IMR-90 (cell line): ENCODE results near the gene MS4A10. TPM values are rescaled to one million over a fixed set of nuclear protein-coding genes. Genes with fewer than 3 reads are reported as not detected.

Source experiments
- ATAC-seq: fragments of 200-7000 bp; cut with Tn5 transposase; 2 replicates; pipeline ENCODE4 v1.9.1; 2020; ENCODE audit warnings: low read depth, mild to moderate bottlenecking, moderate library complexity
- BruUV-seq: library from RNA; stranded (reverse); fragments of 400-500 nt; replicated peaks from 2 replicates; lab custom pipeline; 2021; lab: Mats Ljungman, UMichigan
- CTCF ChIA-PET: fragments of 300-600 bp; formaldehyde crosslinking; extraction: SDS; loops from one replicate; lab custom pipeline; 2021; ENCODE audit warnings: antibody characterized with exemption; lab: Yijun Ruan, JAX
- POLR2A ChIA-PET: fragments of 300-600 bp; sonication (Branson Sonifier 250); formaldehyde crosslinking; loops from one replicate; lab custom pipeline; 2022; ENCODE audit warnings: antibody characterized with exemption; ENCODE audit not compliant: unreplicated experiment; lab: Charles Lee
- DNase-seq: peaks from one replicate; pipeline ENCODE4 v3.0.0; 2013
- H2AFZ ChIP-seq: replicated peaks from 2 replicates; pipeline ENCODE3; 2013; ENCODE audit warnings: low read length, mild to moderate bottlenecking; ENCODE audit not compliant: poor library complexity
- H2AK5ac ChIP-seq: 2 replicates; pipeline ENCODE4 v1.6.1; 2013; ENCODE audit warnings: low read depth, low read length, inconsistent platforms
- H2AK9ac ChIP-seq: replicated peaks from 2 replicates; pipeline ENCODE3; 2013; ENCODE audit warnings: mild to moderate bottlenecking, low read depth, low read length, moderate library complexity; ENCODE audit not compliant: poor library complexity
- H2BK120ac ChIP-seq: 2 replicates; pipeline ENCODE4 v1.6.1; 2013; ENCODE audit warnings: low read depth, low read length, inconsistent platforms
- H2BK15ac ChIP-seq: 3 replicates; pipeline ENCODE4 v1.6.1; 2013; ENCODE audit warnings: low read depth, low read length, inconsistent platforms
- H2BK20ac ChIP-seq: 2 replicates; pipeline ENCODE4 v1.6.1; 2013; ENCODE audit warnings: low read depth, mild to moderate bottlenecking, inconsistent platforms, low read length, moderate library complexity
- H2BK5ac ChIP-seq: 2 replicates; pipeline ENCODE4 v1.6.1; 2013; ENCODE audit warnings: mild to moderate bottlenecking, low read depth, low read length, inconsistent platforms; ENCODE audit not compliant: poor library complexity, severe bottlenecking
- H3K14ac ChIP-seq: replicated peaks from 2 replicates; pipeline ENCODE4 v1.6.1; 2013; ENCODE audit warnings: low read depth, low read length, inconsistent platforms
- H3K18ac ChIP-seq: 2 replicates; pipeline ENCODE4 v1.6.1; 2013; ENCODE audit warnings: low read depth, low read length, control low read depth
- H3K23ac ChIP-seq: 2 replicates; pipeline ENCODE4 v1.6.1; 2013; ENCODE audit warnings: low read depth, low read length, inconsistent platforms
- H3K27ac ChIP-seq: 2 replicates; pipeline ENCODE4 v1.5.1; 2013; ENCODE audit warnings: mild to moderate bottlenecking, control low read depth, low read length; ENCODE audit not compliant: insufficient read depth
- H3K27me3 ChIP-seq: 2 replicates; pipeline ENCODE4 v1.6.1; 2013; ENCODE audit warnings: low read length; ENCODE audit not compliant: control insufficient read depth, insufficient read depth
- H3K36me3 ChIP-seq: 2 replicates; pipeline ENCODE4 v1.6.1; 2013; ENCODE audit warnings: low read length, mixed read lengths; ENCODE audit not compliant: control insufficient read depth, insufficient read depth
- H3K4ac ChIP-seq: 2 replicates; pipeline ENCODE4 v1.6.1; 2013; ENCODE audit warnings: low read depth, low read length, inconsistent platforms
- H3K4me1 ChIP-seq: 2 replicates; pipeline ENCODE4 v1.6.1; 2013; ENCODE audit warnings: low read length, mixed read lengths; ENCODE audit not compliant: control insufficient read depth, insufficient read depth
- H3K4me2 ChIP-seq: 2 replicates; pipeline ENCODE4 v1.6.1; 2013; ENCODE audit warnings: low read depth, mild to moderate bottlenecking, control low read depth, low read length, moderate library complexity
- H3K4me3 ChIP-seq: 2 replicates; pipeline ENCODE4 v1.5.1; 2013; ENCODE audit warnings: low read depth, mild to moderate bottlenecking, control low read depth, low read length, moderate library complexity; ENCODE audit not compliant: insufficient read depth
- H3K56ac ChIP-seq: 2 replicates; pipeline ENCODE4 v1.6.1; 2013; ENCODE audit warnings: low read length, inconsistent platforms; ENCODE audit not compliant: insufficient read depth; ENCODE audit errors: extremely low read depth
- H3K79me1 ChIP-seq, 2 experiments: 2 replicates each; pipeline ENCODE4 v1.6.1; 2013; ENCODE audit warnings: low read length in 2 of 2, inconsistent platforms in 1 of 2, low read depth in 1 of 2
- H3K9ac ChIP-seq: 2 replicates; pipeline ENCODE4 v1.6.1; 2013; ENCODE audit warnings: low read depth, low read length, control low read depth
- H3K9me1 ChIP-seq: 2 replicates; pipeline ENCODE4 v1.6.1; 2013; ENCODE audit warnings: low read length, inconsistent platforms; ENCODE audit not compliant: insufficient read depth
- H3K9me3 ChIP-seq: 2 replicates; pipeline ENCODE4 v1.6.1; 2013; ENCODE audit warnings: low read length; ENCODE audit not compliant: control insufficient read depth, insufficient read depth
- H4K20me1 ChIP-seq: 2 replicates; pipeline ENCODE4 v1.6.1; 2013; ENCODE audit warnings: low read length, inconsistent platforms; ENCODE audit not compliant: insufficient read depth
- H4K5ac ChIP-seq: 2 replicates; pipeline ENCODE4 v1.6.1; 2013; ENCODE audit warnings: mild to moderate bottlenecking, low read depth, low read length, control low read depth
- H4K8ac ChIP-seq, 2 experiments: 2 replicates each; pipeline ENCODE4 v1.6.1; 2013; ENCODE audit warnings: low read depth in 2 of 2, low read length in 2 of 2, control low read depth in 1 of 2, inconsistent platforms in 1 of 2
- H4K91ac ChIP-seq: 2 replicates; pipeline ENCODE4 v1.6.1; 2013; ENCODE audit warnings: low read depth, low read length, inconsistent platforms; ENCODE audit not compliant: insufficient read depth
- BHLHE40 ChIP-seq: fragments of 150-350 bp; IDR thresholded peaks from 2 replicates; pipeline ENCODE4 v1.6.1; 2016; ENCODE audit warnings: mild to moderate bottlenecking, low read depth, low read length
- CHD1 ChIP-seq: IDR thresholded peaks from 2 replicates; pipeline ENCODE4 v1.6.1; 2012; ENCODE audit warnings: low read depth, low read length, improper control_type of control experiment
- CTCF ChIP-seq: conservative IDR thresholded peaks from 2 replicates; pipeline ENCODE4 v1.5.1; 2012; ENCODE audit warnings: mild to moderate bottlenecking, low read depth, low read length, improper control_type of control experiment
- RAD21 ChIP-seq: IDR thresholded peaks from 2 replicates; pipeline ENCODE4 v1.6.1; 2012; ENCODE audit warnings: low read length, improper control_type of control experiment
- WGBS, 2 experiments: methylation state at CpG; one replicate each; pipeline versions ENCODE4 v1.1.5 to v1.1.7; 2013; ENCODE audit warnings: missing lambda C conversion rate in 2 of 2; ENCODE audit not compliant: insufficient read length in 1 of 2; ENCODE audit errors: extremely low coverage in 2 of 2; 5-methylcytosine and 5-hydroxymethylcytosine counted together
- dilution Hi-C: fragments of 300-500 bp; cut with HindIII; formaldehyde crosslinking; loops from one replicate; pipeline ENCODE4 v1.14.3; 2018; ENCODE audit warnings: low sequenced_read_pairs; ENCODE audit not compliant: unreplicated experiment
- in situ Hi-C: fragments of 300-500 bp; cut with MboI; formaldehyde crosslinking; loops from 3 replicates; pipeline ENCODE4 v1.14.3; 2019; ENCODE audit warnings: low sequenced_read_pairs, inconsistent platforms, mixed read lengths
- intact Hi-C: fragments of 100-400 bp; cut with micrococcal nuclease; formaldehyde crosslinking; loops from 2 replicates; pipeline ENCODE4 v1.10.0; 2022
- polyA plus RNA-seq, 3 experiments: library from polyadenylated mRNA; depleted of rRNA; stranded (reverse); fragments of >200 nt; gene quantifications; 2 replicates each; pipeline ENCODE4 v1.2.3, GENCODE V29; 2012; ENCODE audit warnings: low replicate concordance in 1 of 3
- total RNA-seq: library from RNA; depleted of rRNA; stranded (reverse); fragments of >200 nt; gene quantifications from 2 replicates; pipeline ENCODE4 v1.2.3, GENCODE V29; 2012

MS4A10 gene
- total and polyA plus RNA-seq, 2 of the 4 experiments (the other 2 are of a cell fraction), result not detected

DNA sequence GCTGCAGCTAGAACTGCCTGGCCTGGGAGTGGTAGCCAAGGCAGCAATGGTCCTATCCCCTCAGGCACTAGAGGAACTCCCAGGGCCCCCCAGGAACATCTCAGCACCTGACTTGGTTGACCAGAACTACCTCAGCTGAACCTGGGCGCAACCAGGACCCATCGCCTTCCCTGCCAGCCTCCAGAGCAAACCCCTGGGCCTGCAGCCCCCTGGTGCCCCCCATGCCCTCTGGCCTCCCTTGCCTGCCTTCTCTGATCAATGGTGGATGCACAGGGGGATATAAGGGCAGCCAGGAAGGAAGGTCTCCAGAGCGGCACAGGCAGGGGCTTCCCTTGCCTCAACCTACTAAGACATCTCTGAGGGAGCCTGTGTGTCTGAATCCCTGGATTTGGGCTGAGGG lies 13.5 kb downstream of the MS4A10 start:
- DNase-seq (no peak), ATAC-seq (no peak)
- Histone ChIP-seq H3K4me3 (no peak overlapping the region), H2AK9ac (no peak overlapping the region), H2BK5ac (no peak overlapping the region), H3K9ac (no peak overlapping the region), H3K4ac (no peak overlapping the region), H3K23ac (no peak overlapping the region), H2BK15ac (no peak overlapping the region), H3K27me3 (peaks cover 41% of the 10 kb centered on the region), H3K56ac (no peak overlapping the region), H3K4me2 (no peak overlapping the region), H4K8ac (no peak overlapping the region), H2BK20ac (no peak overlapping the region), H2AK5ac (no peak overlapping the region), H3K18ac (no peak overlapping the region), H3K79me1 (no peaks in the 10 kb centered on the region), H3K9me1 (no peaks in the 10 kb centered on the region), H2AFZ (no peak overlapping the region), H3K4me1 (no peaks in the 10 kb centered on the region), H4K5ac (no peak overlapping the region), H3K27ac (no peak overlapping the region), H4K91ac (no peak overlapping the region), H3K9me3 (peaks cover 4% of the 10 kb centered on the region; the same call in 1 of the 2 replicates), H2BK120ac (no peak overlapping the region), H4K20me1 (no peaks in the 10 kb centered on the region), H3K14ac (no peak overlapping the region), H3K36me3 (no peaks in the 10 kb centered on the region)
- dilution Hi-C loops (no loop called here), in situ Hi-C loops (no loop called here), intact Hi-C loops (no loop called here)
- BruUV-seq, result no TSS peak
- no peak for TF ChIP-seq BHLHE40
- TF ChIP-seq CHD1, result no peak
- TF ChIP-seq RAD21, result no peak
- no peak for TF ChIP-seq CTCF
- POLR2A ChIA-PET, result no interaction called here
- WGBS, 2 experiments, result no CpG with 5 or more reads among the region's 3 CpGs
- CTCF ChIA-PET, result no interaction called here
